ENCODE results near the gene VAC14.

DNA sequence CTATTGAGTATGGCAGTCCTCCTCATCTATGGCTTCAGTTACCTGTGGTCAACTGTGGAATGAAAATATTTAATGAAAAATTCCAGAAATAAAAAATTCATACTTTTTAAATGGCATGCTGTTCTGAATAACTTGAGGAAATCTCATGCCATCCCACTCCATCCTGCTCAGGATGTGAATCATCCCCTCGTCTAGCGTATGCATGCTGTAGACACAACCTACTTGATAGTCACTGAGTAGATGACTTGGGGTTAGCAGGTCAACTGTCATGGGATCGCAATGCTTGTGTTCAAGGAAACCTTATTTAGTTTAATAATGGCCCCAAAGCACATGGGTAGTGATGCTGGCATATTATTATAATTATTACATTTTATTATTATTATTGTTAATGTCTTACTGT is 4.8 kb upstream of the VAC14 start:
- TF ChIP-seq, protein P1, sequence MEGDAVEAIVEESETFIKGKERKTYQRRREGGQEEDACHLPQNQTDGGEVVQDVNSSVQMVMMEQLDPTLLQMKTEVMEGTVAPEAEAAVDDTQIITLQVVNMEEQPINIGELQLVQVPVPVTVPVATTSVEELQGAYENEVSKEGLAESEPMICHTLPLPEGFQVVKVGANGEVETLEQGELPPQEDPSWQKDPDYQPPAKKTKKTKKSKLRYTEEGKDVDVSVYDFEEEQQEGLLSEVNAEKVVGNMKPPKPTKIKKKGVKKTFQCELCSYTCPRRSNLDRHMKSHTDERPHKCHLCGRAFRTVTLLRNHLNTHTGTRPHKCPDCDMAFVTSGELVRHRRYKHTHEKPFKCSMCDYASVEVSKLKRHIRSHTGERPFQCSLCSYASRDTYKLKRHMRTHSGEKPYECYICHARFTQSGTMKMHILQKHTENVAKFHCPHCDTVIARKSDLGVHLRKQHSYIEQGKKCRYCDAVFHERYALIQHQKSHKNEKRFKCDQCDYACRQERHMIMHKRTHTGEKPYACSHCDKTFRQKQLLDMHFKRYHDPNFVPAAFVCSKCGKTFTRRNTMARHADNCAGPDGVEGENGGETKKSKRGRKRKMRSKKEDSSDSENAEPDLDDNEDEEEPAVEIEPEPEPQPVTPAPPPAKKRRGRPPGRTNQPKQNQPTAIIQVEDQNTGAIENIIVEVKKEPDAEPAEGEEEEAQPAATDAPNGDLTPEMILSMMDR (IDR thresholded peaks at IDR 0.05) = no peak
- no peak for TF ChIP-seq POLR2A (IDR thresholded peaks at IDR 0.05)

All from Peyer's patch (tissue), 4 donors.